ENCODE measurements around the gene CFAP74.

GRCh38 chr1:2032737-2033136, 29.2 kb upstream of the CFAP74 start:
- TF ChIP-seq CREB1 (IDR thresholded peaks at IDR 0.05; ENCODE audit: low read depth) (no peak), USF1 (IDR thresholded peaks at IDR 0.05) (no peak), EGR1 (IDR thresholded peaks at IDR 0.05) (no peak), RAD21 (IDR thresholded peaks at IDR 0.05; ENCODE audit: low read depth) (no peak), TEAD4 (IDR thresholded peaks at IDR 0.05) (no peak), YY1 (IDR thresholded peaks at IDR 0.05; ENCODE audit: low read depth) (no peak), CEBPB (IDR thresholded peaks at IDR 0.05) (no peak)
